Measurements from ENCODE around the gene ATP1A4.

The ATP1A4 gene

GRCh38 chr1:160129046-160129445 lies 22.4 kb upstream of the ATP1A4 start:
- Histone ChIP-seq H3K36me3 (ENCODE audit: insufficient read depth, low read length) (peaks cover 3% of the 10 kb centered on the region; the same call in 1 of the 2 replicates), H3K9ac (ENCODE audit: low read depth, low read length) (no peak overlapping the region), H3K9me3 (ENCODE audit: control insufficient read depth, insufficient read depth, low read length) (no peaks in the 10 kb centered on the region), H3K4me1 (ENCODE audit: insufficient read depth, low read length) (peaks cover 8% of the 10 kb centered on the region)

GRCh38 chr1:160129558-160129957 lies 21.8 kb upstream of the ATP1A4 start:
- H3K36me3 ChIP-seq (ENCODE audit: insufficient read depth, low read length) = peaks cover 7% of the 10 kb centered on the region; the same call in 1 of the 2 replicates

GRCh38 chr1:160129966-160130365 lies 21.4 kb upstream of the ATP1A4 start:
- H3K36me3 ChIP-seq (ENCODE audit: insufficient read depth, low read length) = peaks cover 10% of the 10 kb centered on the region; the same call in 1 of the 2 replicates
- no peaks in the 10 kb centered on the region for H3K9me3 ChIP-seq (ENCODE audit: control insufficient read depth, insufficient read depth, low read length)
- no peak overlapping the region for H3K9ac ChIP-seq (ENCODE audit: low read depth, low read length)
- peaks cover under 1% of the 10 kb centered on the region; the same call in 1 of the 2 replicates for H3K4me1 ChIP-seq (ENCODE audit: insufficient read depth, low read length)

More at GRCh38 chr1:160129558-160129957, 21.8 kb upstream of the ATP1A4 start:
- Histone ChIP-seq H3K9ac (ENCODE audit: low read depth, low read length) (no peak overlapping the region), H3K4me1 (ENCODE audit: insufficient read depth, low read length) (peaks cover 4% of the 10 kb centered on the region), H3K9me3 (ENCODE audit: control insufficient read depth, insufficient read depth, low read length) (no peaks in the 10 kb centered on the region)

GRCh38 chr1:160130486-160130885 lies 20.9 kb upstream of the ATP1A4 start:
- no peaks in the 10 kb centered on the region for H3K4me1 ChIP-seq (ENCODE audit: insufficient read depth, low read length)
- H3K9me3 ChIP-seq (ENCODE audit: control insufficient read depth, insufficient read depth, low read length) = no peaks in the 10 kb centered on the region
- peaks cover 10% of the 10 kb centered on the region; the same call in 1 of the 2 replicates for H3K36me3 ChIP-seq (ENCODE audit: insufficient read depth, low read length)
- H3K9ac ChIP-seq (ENCODE audit: low read depth, low read length) = no peak overlapping the region

- no peak overlapping the region for H3K9ac ChIP-seq (ENCODE audit: low read depth, low read length)
- H3K4me1 ChIP-seq (ENCODE audit: insufficient read depth, low read length) = no peaks in the 10 kb centered on the region
- peaks cover 7% of the 10 kb centered on the region; the same call in 1 of the 2 replicates for H3K36me3 ChIP-seq (ENCODE audit: insufficient read depth, low read length)
- no peaks in the 10 kb centered on the region for H3K9me3 ChIP-seq (ENCODE audit: control insufficient read depth, insufficient read depth, low read length)
These were observed 20.5 kb upstream of the ATP1A4 start for GRCh38 chr1:160130939-160131338.

DNA sequence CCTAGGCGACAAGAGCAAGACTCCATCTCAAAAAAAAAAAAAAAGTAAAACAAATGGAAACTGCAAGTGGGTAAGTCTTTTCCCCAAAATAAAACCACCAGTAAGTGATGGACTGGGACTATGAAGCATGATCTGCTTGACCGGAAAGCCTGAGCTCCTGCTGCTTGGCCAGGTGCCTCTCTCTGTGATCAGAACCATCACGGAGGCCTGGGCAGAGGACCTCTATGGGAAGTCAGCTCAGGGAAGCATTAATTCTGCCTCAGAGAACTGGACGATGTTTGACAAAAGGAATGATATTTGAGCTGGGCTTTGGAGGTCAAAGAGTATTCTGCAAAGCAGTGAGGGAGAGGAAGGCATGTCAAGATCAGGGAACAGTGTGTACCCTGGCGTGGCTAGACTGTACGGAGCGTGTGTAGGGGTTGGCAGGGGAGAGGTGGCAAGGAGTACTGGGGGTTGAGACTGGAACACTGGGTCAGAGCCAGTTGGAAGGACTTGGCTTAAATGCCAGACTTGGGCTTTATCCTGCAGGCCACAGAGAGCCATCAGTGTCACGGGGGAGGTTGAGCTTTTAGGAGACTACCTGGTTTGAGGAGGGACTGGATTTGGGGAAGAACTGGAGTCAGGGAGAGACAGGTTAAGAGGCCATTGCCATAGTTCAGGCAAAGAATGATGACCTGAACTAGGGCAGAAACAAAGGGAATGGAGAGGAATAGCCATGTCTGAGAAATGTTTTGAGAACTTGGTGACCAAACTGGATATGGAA lies 19.4 kb upstream of the ATP1A4 start:
- Histone ChIP-seq H3K9me3 (ENCODE audit: control insufficient read depth, insufficient read depth, low read length) (no peaks in the 10 kb centered on the region), H3K4me1 (ENCODE audit: insufficient read depth, low read length) (no peaks in the 10 kb centered on the region), H3K9ac (ENCODE audit: low read depth, low read length) (no peak overlapping the region), H3K36me3 (ENCODE audit: insufficient read depth, low read length) (peaks cover 7% of the 10 kb centered on the region; the same call in 1 of the 2 replicates)

DNA sequence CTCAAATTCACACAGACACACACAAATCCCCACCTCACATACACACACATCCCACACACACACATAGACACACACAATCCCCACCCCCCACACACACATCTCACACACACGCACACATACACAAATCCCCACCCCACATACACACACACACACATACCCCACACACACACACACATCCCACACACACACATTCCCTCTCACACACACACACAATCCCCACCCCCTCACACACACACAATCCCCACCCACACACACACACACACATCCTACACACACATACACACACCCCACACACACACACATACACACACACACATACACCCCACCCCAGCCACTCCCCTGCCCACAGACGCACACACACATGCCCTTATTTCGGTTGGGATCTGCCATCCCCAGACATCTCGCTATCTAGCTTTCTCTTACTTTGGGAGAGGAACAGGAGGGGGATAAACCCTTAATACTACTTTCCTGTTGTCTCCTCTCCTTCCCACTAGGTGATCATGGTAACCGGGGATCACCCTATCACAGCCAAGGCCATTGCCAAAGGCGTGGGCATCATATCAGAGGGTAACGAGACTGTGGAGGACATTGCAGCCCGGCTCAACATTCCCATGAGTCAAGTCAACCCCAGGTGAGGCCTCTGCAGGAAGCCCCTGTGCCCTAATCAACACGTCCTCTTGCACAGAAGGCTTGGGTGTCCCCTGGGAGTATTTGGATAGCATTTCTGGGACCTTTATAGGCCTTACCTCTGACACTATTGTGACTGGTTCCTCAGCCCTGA lies 17.2 kb upstream of the ATP1A4 start:
- Histone ChIP-seq H3K36me3 (ENCODE audit: insufficient read depth, low read length) (peaks cover 8% of the 10 kb centered on the region), H3K9ac (ENCODE audit: low read depth, low read length) (no peak overlapping the region), H3K9me3 (ENCODE audit: control insufficient read depth, insufficient read depth, low read length) (no peaks in the 10 kb centered on the region), H3K4me1 (ENCODE audit: insufficient read depth, low read length) (no peaks in the 10 kb centered on the region)

DNA sequence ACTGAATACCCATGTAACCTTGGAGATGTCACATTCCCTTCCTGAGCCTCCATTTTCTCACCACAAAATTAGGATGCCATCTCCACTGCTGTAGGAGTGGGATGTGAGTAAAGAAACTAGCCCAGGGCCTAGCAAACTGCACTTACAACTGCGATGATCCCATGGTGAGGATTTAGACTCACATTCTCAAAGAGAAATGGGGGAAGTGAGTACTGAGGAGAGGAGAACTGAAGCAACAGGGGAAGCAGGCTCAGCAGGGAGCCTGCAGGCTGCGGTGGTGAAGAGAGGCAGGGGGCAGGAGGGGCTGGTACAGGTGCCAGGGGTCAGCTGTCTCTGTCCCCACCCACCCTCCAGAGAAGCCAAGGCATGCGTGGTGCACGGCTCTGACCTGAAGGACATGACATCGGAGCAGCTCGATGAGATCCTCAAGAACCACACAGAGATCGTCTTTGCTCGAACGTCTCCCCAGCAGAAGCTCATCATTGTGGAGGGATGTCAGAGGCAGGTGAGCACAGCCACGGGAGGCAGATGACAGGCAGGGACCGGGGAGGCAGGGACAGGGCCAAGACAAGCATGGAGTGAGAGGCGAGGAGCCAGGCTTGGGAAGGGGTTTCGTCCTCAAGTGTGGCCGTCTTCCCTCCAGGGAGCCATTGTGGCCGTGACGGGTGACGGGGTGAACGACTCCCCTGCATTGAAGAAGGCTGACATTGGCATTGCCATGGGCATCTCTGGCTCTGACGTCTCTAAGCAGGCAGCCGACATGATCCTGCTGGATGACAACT lies 16.4 kb upstream of the ATP1A4 start:
- H3K9me3 ChIP-seq (ENCODE audit: control insufficient read depth, insufficient read depth, low read length) = no peaks in the 10 kb centered on the region
- peaks cover 12% of the 10 kb centered on the region for H3K36me3 ChIP-seq (ENCODE audit: insufficient read depth, low read length)
- no peaks in the 10 kb centered on the region for H3K4me1 ChIP-seq (ENCODE audit: insufficient read depth, low read length)
- H3K9ac ChIP-seq (ENCODE audit: low read depth, low read length) = no peak overlapping the region

- H3K4me1 ChIP-seq (ENCODE audit: insufficient read depth, low read length) = no peaks in the 10 kb centered on the region
- no peak overlapping the region for H3K9ac ChIP-seq (ENCODE audit: low read depth, low read length)
- peaks cover 12% of the 10 kb centered on the region for H3K36me3 ChIP-seq (ENCODE audit: insufficient read depth, low read length)
- H3K9me3 ChIP-seq (ENCODE audit: control insufficient read depth, insufficient read depth, low read length) = no peaks in the 10 kb centered on the region
These were observed 15.1 kb upstream of the ATP1A4 start for GRCh38 chr1:160136121-160136925.

- peaks cover 12% of the 10 kb centered on the region for H3K36me3 ChIP-seq (ENCODE audit: insufficient read depth, low read length)
- H3K4me1 ChIP-seq (ENCODE audit: insufficient read depth, low read length) = no peaks in the 10 kb centered on the region
- no peaks in the 10 kb centered on the region for H3K9me3 ChIP-seq (ENCODE audit: control insufficient read depth, insufficient read depth, low read length)
- H3K9ac ChIP-seq (ENCODE audit: low read depth, low read length) = no peak overlapping the region
These were observed 14.5 kb upstream of the ATP1A4 start for GRCh38 chr1:160136926-160137200.

GRCh38 chr1:160137216-160137862 lies 14.1 kb upstream of the ATP1A4 start:
- Histone ChIP-seq H3K36me3 (ENCODE audit: insufficient read depth, low read length) (peaks cover 12% of the 10 kb centered on the region), H3K9me3 (ENCODE audit: control insufficient read depth, insufficient read depth, low read length) (no peaks in the 10 kb centered on the region), H3K4me1 (ENCODE audit: insufficient read depth, low read length) (no peaks in the 10 kb centered on the region), H3K9ac (ENCODE audit: low read depth, low read length) (no peak overlapping the region)

DNA sequence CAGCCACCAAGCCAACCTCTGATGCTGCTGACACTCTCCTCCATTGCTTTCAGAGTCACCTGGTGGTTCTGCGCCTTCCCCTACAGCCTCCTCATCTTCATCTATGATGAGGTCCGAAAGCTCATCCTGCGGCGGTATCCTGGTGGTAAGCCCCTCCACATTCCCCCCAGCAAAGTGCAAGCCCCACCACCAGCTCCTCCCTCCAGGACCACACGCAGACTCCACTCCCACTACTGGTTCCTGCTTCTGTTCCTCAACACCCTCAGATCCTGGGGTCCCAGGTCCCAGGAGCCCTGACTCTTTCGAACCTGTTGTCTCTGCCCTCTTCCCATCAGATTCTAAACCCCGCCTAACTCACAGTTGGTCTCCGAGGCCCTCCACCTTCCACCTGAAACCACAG lies 11.6 kb upstream of the ATP1A4 start:
- Histone ChIP-seq H3K4me1 (ENCODE audit: insufficient read depth, low read length) (no peaks in the 10 kb centered on the region), H3K36me3 (ENCODE audit: insufficient read depth, low read length) (peaks cover 5% of the 10 kb centered on the region; the same call in 1 of the 2 replicates), H3K9me3 (ENCODE audit: control insufficient read depth, insufficient read depth, low read length) (no peaks in the 10 kb centered on the region), H3K9ac (ENCODE audit: low read depth, low read length) (no peak overlapping the region)

DNA sequence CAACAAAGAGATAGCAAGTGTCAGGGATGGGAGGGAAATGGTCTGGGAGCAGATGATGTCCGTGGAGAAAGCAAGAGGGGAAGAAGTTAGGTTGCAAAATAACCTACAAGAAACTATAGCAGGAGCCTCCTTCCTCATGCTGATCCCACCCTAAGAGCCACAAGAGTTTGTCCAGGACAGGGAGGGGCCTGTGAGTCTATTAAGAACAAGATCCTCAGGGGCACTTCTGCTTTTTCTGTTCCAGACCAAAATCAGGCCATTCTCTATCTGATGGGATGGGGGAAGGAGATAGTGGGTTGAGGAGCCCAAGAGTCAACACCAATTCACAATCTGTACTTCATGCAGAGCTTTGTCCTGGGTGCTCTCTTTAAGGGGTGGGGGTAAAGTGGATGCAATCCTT lies 7.7 kb upstream of the ATP1A4 start:
- H3K9me3 ChIP-seq (ENCODE audit: control insufficient read depth, insufficient read depth, low read length) = no peaks in the 10 kb centered on the region
- H3K36me3 ChIP-seq (ENCODE audit: insufficient read depth, low read length) = 0 out of 2 replicates have a peak, but pooled peaks cover 5% of the 10 kb centered on the region
- no peak overlapping the region for H3K9ac ChIP-seq (ENCODE audit: low read depth, low read length)
- no peaks in the 10 kb centered on the region for H3K4me1 ChIP-seq (ENCODE audit: insufficient read depth, low read length)

Measured in ES-I3 (cell line).